ENCODE measurements around the gene CFAP65.

DNA sequence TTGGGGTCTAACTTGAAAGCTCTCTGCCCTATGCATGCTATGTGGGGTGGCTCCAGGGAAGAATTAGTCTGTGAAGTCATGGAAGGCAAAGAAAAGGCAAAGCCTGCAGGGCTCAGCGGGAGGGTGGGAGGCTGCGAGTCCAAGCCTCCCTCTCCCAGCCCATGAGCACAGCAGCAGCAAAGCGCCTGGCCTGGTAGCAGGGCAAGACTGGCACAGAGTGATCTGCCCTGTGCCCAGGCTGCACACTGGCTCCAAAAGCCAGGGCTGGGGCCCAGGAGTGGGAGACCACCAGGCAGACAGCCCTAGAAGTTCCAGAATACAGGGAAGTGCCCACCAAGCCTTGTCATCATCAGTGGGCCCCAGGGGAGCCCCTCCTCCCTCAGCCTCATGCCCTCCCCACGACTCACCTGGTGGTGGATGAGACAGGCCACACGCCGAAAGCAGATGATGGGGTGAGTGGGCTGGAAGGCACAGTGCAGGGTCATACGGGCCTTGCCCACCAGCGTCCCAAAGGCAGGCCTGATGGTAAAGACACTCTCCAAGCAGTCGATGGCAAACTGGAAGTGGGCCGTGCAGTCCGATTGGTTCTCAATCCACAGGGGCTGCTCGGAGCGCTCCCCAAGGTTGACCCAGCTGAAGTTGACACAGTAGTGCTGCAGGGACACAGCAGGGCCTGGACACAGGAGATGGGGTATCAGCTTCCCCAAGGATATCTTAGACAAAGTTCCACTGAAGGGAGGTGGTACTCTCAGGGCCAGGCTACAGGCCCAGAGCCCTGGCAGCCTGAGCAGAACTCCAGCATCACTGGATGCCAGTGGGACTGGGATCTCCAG is 12.1 kb downstream of the CFAP65 start:
- TF ChIP-seq TCF7L2 (IDR thresholded peaks at IDR 0.05; ENCODE audit: borderline replicate concordance, extremely low read depth, insufficient read depth, insufficient read length) (no peak), CEBPB (IDR thresholded peaks at IDR 0.05; ENCODE audit: low read depth) (no peak), SRF (IDR thresholded peaks at IDR 0.05; ENCODE audit: low read depth) (no peak), POLR2A (IDR thresholded peaks at IDR 0.05; ENCODE audit: borderline replicate concordance, extremely low read depth, insufficient read depth, insufficient read length) (no peak), MAX (IDR thresholded peaks at IDR 0.05) (no peak)
